Right lobe of liver (tissue), 4 donors: ENCODE measurements around the gene TRAPPC12.

Source experiments
- CTCF ChIP-seq, 4 donors: fragments of 200-600 bp in 3 of 4; fragments of 450-650 bp in 1 of 4; IDR thresholded peaks; one replicate each; pipeline versions ENCODE4 v1.5.1 to v1.8.0; 2016 to 2022; ENCODE audit warnings: antibody characterized with exemption in 4 of 4, mild to moderate bottlenecking in 2 of 4
- POLR2A ChIP-seq: fragments of 450-650 bp; IDR thresholded peaks from one replicate; pipeline ENCODE4 v1.6.1; 2017; ENCODE audit warnings: antibody characterized with exemption, mild to moderate bottlenecking
- donor health status: DM: no; HTN: no; CAD: no.
- donor health status: DM: no; HTN: no; CAD: no.
- donor health status: DM: no; HTN: yes; CAD: no.

- no peak for TF ChIP-seq CTCF (IDR thresholded peaks at IDR 0.05)
- TF ChIP-seq POLR2A: no peak
Measured at GRCh38 chr2:3487432-3487831, 107.9 kb downstream of the TRAPPC12 start.
